Activated T-helper 1 cell treated with anti-CD3 and anti-CD28 coated beads, Interleukin-12 subunit alpha, Interleukin-12 subunit beta, Interleukin-2, Interleukin-4 antibody, amounts not matched to agents 30 ng/mL and 10 ng/mL and 1 ng/mL, durations not matched to agents 14 hours and 24 hours and 36 hours (primary cell): ENCODE results near the gene RHOV. TPM values are rescaled to one million over a fixed set of nuclear protein-coding genes. Genes with fewer than 3 reads are reported as not detected.

Source experiments
- DNase-seq: peaks from one replicate; pipeline ENCODE4 v3.0.0; 2021; ENCODE audit warnings: low spot score
- H3K27ac Mint-ChIP-seq: one replicate; pipeline ENCODE4 v1.8.0; 2021; ENCODE audit warnings: mild to moderate bottlenecking, mixed read lengths
- H3K27me3 Mint-ChIP-seq: one replicate; pipeline ENCODE4 v1.8.0; 2022; ENCODE audit warnings: mild to moderate bottlenecking, moderate library complexity, mixed read lengths; ENCODE audit not compliant: insufficient read depth
- H3K36me3 Mint-ChIP-seq: one replicate; pipeline ENCODE4 v1.8.0; 2021; ENCODE audit warnings: low read depth, mixed read lengths
- H3K4me1 Mint-ChIP-seq: one replicate; pipeline ENCODE4 v1.8.0; 2021; ENCODE audit warnings: low read depth, mixed read lengths
- H3K4me3 Mint-ChIP-seq: one replicate; pipeline ENCODE4 v1.8.0; 2021; ENCODE audit warnings: mild to moderate bottlenecking, moderate library complexity, mixed read lengths
- H3K9me3 Mint-ChIP-seq: one replicate; pipeline ENCODE4 v1.8.0; 2021; ENCODE audit warnings: mixed read lengths
- intact Hi-C: fragments of 100-400 bp; cut with micrococcal nuclease; formaldehyde crosslinking; loops from one replicate; pipeline ENCODE4 v1.15.1; 2024
- total RNA-seq: library from RNA; stranded (reverse); gene quantifications from 2 replicates; pipeline ENCODE4 v1.2.3, GENCODE V29; 2022

The RHOV gene
- total RNA-seq, 1 donor from 2014 or later, result 1.3 TPM

GRCh38 chr15:40858706-40859105 is 15.3 kb downstream of the RHOV start:
- Mint-ChIP-seq H3K4me3 (no peak overlapping the region), H3K4me1 (peaks cover 18% of the 10 kb centered on the region), H3K36me3 (no peaks in the 10 kb centered on the region), H3K27me3 (no peaks in the 10 kb centered on the region), H3K9me3 (no peaks in the 10 kb centered on the region), H3K27ac (no peak overlapping the region)
- intact Hi-C loops, result loop anchor here (2.0 to 5.0 kb wide), 3 partner anchors 20 to 329 kb away; partner anchors contain the start of genes DNAJC17 and ZFYVE19
- no peak for DNase-seq

- H3K4me1 Mint-ChIP-seq, result peaks cover 18% of the 10 kb centered on the region
- no peaks in the 10 kb centered on the region for H3K36me3 Mint-ChIP-seq
- peak; percentile 77 for DNase-seq
- H3K4me3 Mint-ChIP-seq, result no peak overlapping the region
- intact Hi-C loops, result loop anchor here (1.0 to 5.0 kb wide), 5 partner anchors 17 to 330 kb away; partner anchors contain the start of genes DNAJC17, RHOV, VPS18 and ZFYVE19
- no peaks in the 10 kb centered on the region for H3K9me3 Mint-ChIP-seq
- no peaks in the 10 kb centered on the region for H3K27me3 Mint-ChIP-seq
- no peak overlapping the region for H3K27ac Mint-ChIP-seq
Observed at GRCh38 chr15:40857601-40858341, 16.3 kb downstream of the RHOV start.

GRCh38 chr15:40856746-40857145 is 17.3 kb downstream of the RHOV start:
- H3K4me1 Mint-ChIP-seq, result peaks cover 18% of the 10 kb centered on the region
- intact Hi-C loops, result loop anchor here (1.0 to 5.0 kb wide), 4 partner anchors 18 to 331 kb away; partner anchors contain the start of genes DNAJC17, RHOV, VPS18 and ZFYVE19
- H3K36me3 Mint-ChIP-seq, result no peaks in the 10 kb centered on the region
- no peaks in the 10 kb centered on the region for H3K9me3 Mint-ChIP-seq
- no peak overlapping the region for H3K4me3 Mint-ChIP-seq
- no peak for DNase-seq
- H3K27me3 Mint-ChIP-seq, result no peaks in the 10 kb centered on the region
- no peak overlapping the region for H3K27ac Mint-ChIP-seq

- intact Hi-C loops, result loop anchor here (5.0 kb wide), 2 partner anchors 48 to 332 kb away; partner anchors contain the start of genes DNAJC17 and ZFYVE19
- peaks cover 2% of the 10 kb centered on the region for H3K36me3 Mint-ChIP-seq
- H3K4me1 Mint-ChIP-seq, result peaks cover 18% of the 10 kb centered on the region
- no peaks in the 10 kb centered on the region for H3K27me3 Mint-ChIP-seq
- H3K4me3 Mint-ChIP-seq, result no peak overlapping the region
- H3K27ac Mint-ChIP-seq, result no peak overlapping the region
- H3K9me3 Mint-ChIP-seq, result no peaks in the 10 kb centered on the region
- no peak for DNase-seq
Observed at GRCh38 chr15:40855706-40856234, 18.3 kb downstream of the RHOV start.

- intact Hi-C loops, result no loop called here
- H3K27me3 Mint-ChIP-seq, result no peaks in the 10 kb centered on the region
- H3K4me3 Mint-ChIP-seq, result no peak overlapping the region
- H3K27ac Mint-ChIP-seq, result no peak overlapping the region
- peaks cover 2% of the 10 kb centered on the region for H3K36me3 Mint-ChIP-seq
- peaks cover 15% of the 10 kb centered on the region for H3K4me1 Mint-ChIP-seq
- DNase-seq, result no peak
- H3K9me3 Mint-ChIP-seq, result no peaks in the 10 kb centered on the region
Observed at GRCh38 chr15:40854161-40854560, 19.9 kb downstream of the RHOV start.

- no peak for DNase-seq
- Mint-ChIP-seq H3K4me3 (no peak overlapping the region), H3K36me3 (peaks cover 2% of the 10 kb centered on the region), H3K27me3 (no peaks in the 10 kb centered on the region), H3K9me3 (no peaks in the 10 kb centered on the region), H3K4me1 (peaks cover 9% of the 10 kb centered on the region), H3K27ac (no peak overlapping the region)
- intact Hi-C loops, result no loop called here
Observed at GRCh38 chr15:40853241-40853890, 20.7 kb downstream of the RHOV start.

- peaks cover 2% of the 10 kb centered on the region for H3K36me3 Mint-ChIP-seq
- intact Hi-C loops, result no loop called here
- no peaks in the 10 kb centered on the region for H3K9me3 Mint-ChIP-seq
- no peak overlapping the region for H3K4me3 Mint-ChIP-seq
- no peak for DNase-seq
- no peak overlapping the region for H3K27ac Mint-ChIP-seq
- H3K4me1 Mint-ChIP-seq, result peaks cover 10% of the 10 kb centered on the region
- H3K27me3 Mint-ChIP-seq, result no peaks in the 10 kb centered on the region
Observed at GRCh38 chr15:40852529-40852928, 21.5 kb downstream of the RHOV start.

- H3K36me3 Mint-ChIP-seq, result peaks cover 2% of the 10 kb centered on the region
- DNase-seq, result no peak
- H3K4me1 Mint-ChIP-seq, result peaks cover 23% of the 10 kb centered on the region
- H3K9me3 Mint-ChIP-seq, result no peaks in the 10 kb centered on the region
- no peak overlapping the region for H3K4me3 Mint-ChIP-seq
- intact Hi-C loops, result no loop called here
- H3K27me3 Mint-ChIP-seq, result no peaks in the 10 kb centered on the region
- H3K27ac Mint-ChIP-seq, result no peak overlapping the region
Observed at GRCh38 chr15:40850576-40851112, 23.4 kb downstream of the RHOV start.

- Mint-ChIP-seq H3K36me3 (peaks cover 5% of the 10 kb centered on the region), H3K4me3 (peak overlapping the region; percentile 53), H3K27ac (no peak overlapping the region), H3K4me1 (peaks cover 33% of the 10 kb centered on the region), H3K27me3 (peaks cover 12% of the 10 kb centered on the region), H3K9me3 (no peaks in the 10 kb centered on the region)
- no peak for DNase-seq
- intact Hi-C loops, result no loop called here
Observed at GRCh38 chr15:40847223-40847961, 26.6 kb downstream of the RHOV start.

- no peak overlapping the region for H3K27ac Mint-ChIP-seq
- peaks cover 33% of the 10 kb centered on the region for H3K4me1 Mint-ChIP-seq
Observed at GRCh38 chr15:40846841-40847222, 27.2 kb downstream of the RHOV start.

GRCh38 chr15:40845511-40846284 is 28.3 kb downstream of the RHOV start:
- no peak overlapping the region for H3K27ac Mint-ChIP-seq
- intact Hi-C loops, result no loop called here
- H3K36me3 Mint-ChIP-seq, result peaks cover 3% of the 10 kb centered on the region
- no peaks in the 10 kb centered on the region for H3K9me3 Mint-ChIP-seq
- H3K27me3 Mint-ChIP-seq, result peaks cover 14% of the 10 kb centered on the region
- H3K4me1 Mint-ChIP-seq, result peaks cover 33% of the 10 kb centered on the region
- peak overlapping the region; percentile 69 for H3K4me3 Mint-ChIP-seq
- DNase-seq, result no peak

More at GRCh38 chr15:40846841-40847222, 27.2 kb downstream of the RHOV start:
- intact Hi-C loops, result no loop called here
- H3K36me3 Mint-ChIP-seq, result peaks cover 5% of the 10 kb centered on the region
- peaks cover 14% of the 10 kb centered on the region for H3K27me3 Mint-ChIP-seq
- peak overlapping the region; percentile 53 for H3K4me3 Mint-ChIP-seq
- no peaks in the 10 kb centered on the region for H3K9me3 Mint-ChIP-seq
- no peak for DNase-seq

- intact Hi-C loops, result no loop called here
- H3K36me3 Mint-ChIP-seq, result peaks cover 3% of the 10 kb centered on the region
- peak overlapping the region; percentile 87 for H3K4me3 Mint-ChIP-seq
- H3K27ac Mint-ChIP-seq, result peak overlapping the region; percentile 75
- peaks cover 15% of the 10 kb centered on the region for H3K27me3 Mint-ChIP-seq
- no peaks in the 10 kb centered on the region for H3K9me3 Mint-ChIP-seq
- no peak for DNase-seq
- peaks cover 33% of the 10 kb centered on the region for H3K4me1 Mint-ChIP-seq
Observed at GRCh38 chr15:40845036-40845435, 29.0 kb downstream of the RHOV start.
